Endothelial cell of umbilical vein (primary cell): ENCODE results near the gene NHS. TPM values are rescaled to one million over a fixed set of nuclear protein-coding genes. Genes with fewer than 3 reads are reported as not detected.

Experiments used
- BruUV-seq: library from RNA; stranded (reverse); fragments of 400-500 nt; replicated peaks from 2 replicates; lab custom pipeline; 2021; lab: Mats Ljungman, UMichigan
- CTCF ChIA-PET: fragments of 300-600, 350-600 bp; sonication (Branson Sonifier 250); formaldehyde crosslinking; loops from one replicate; lab custom pipeline; 2021; ENCODE audit warnings: antibody characterized with exemption, inconsistent platforms; lab: Charles Lee
- POLR2A ChIA-PET: fragments of 300-600, 350-600 bp; sonication (Branson Sonifier 250); formaldehyde crosslinking; loops from one replicate; lab custom pipeline; 2021; ENCODE audit warnings: antibody characterized with exemption, inconsistent platforms; lab: Charles Lee
- DNase-seq: peaks from one replicate; pipeline ENCODE4 v3.0.0-alpha.2; 2011; ENCODE audit warnings: low read depth, low spot score
- FAIRE-seq: peaks from 2 replicates; lab custom pipeline; 2011; peaks lifted over from hg19 to GRCh38; lab: Jason Lieb, UNC
- H2AFZ ChIP-seq: 2 replicates; pipeline ENCODE4 v1.6.0; 2012; ENCODE audit warnings: low read depth, low read length, control low read depth, inconsistent platforms
- H3K27ac ChIP-seq: 2 replicates; pipeline ENCODE4 v1.5.1; 2011; ENCODE audit warnings: low read depth, mild to moderate bottlenecking, control low read depth, low read length, moderate library complexity; ENCODE audit not compliant: insufficient read depth
- H3K27me3 ChIP-seq, 2 experiments: 2 replicates each; pipeline versions ENCODE4 v1.6.0 to v1.6.1; 2011; ENCODE audit warnings: low read length in 2 of 2, mixed read lengths in 1 of 2; ENCODE audit not compliant: control insufficient read depth in 2 of 2, insufficient read depth in 2 of 2
- H3K36me3 ChIP-seq, 2 experiments: 2 replicates in 1 of 2; 3 replicates in 1 of 2; pipeline ENCODE4 v1.5.1; 2011; ENCODE audit warnings: low read length in 2 of 2, mild to moderate bottlenecking in 1 of 2, moderate library complexity in 1 of 2; ENCODE audit not compliant: control insufficient read depth in 2 of 2, insufficient read depth in 2 of 2; ENCODE audit errors: extremely low read depth in 1 of 2
- H3K4me1 ChIP-seq: 3 replicates; pipeline ENCODE4 v1.5.1; 2011; ENCODE audit warnings: mild to moderate bottlenecking, low read length; ENCODE audit not compliant: control insufficient read depth, insufficient read depth; ENCODE audit errors: extremely low read depth
- H3K4me2 ChIP-seq: 2 replicates; pipeline ENCODE4 v1.6.1; 2011; ENCODE audit warnings: low read length, control low read depth, mixed read lengths; ENCODE audit not compliant: insufficient read depth
- H3K4me3 ChIP-seq, 3 experiments: fragments of 200-600 bp in 1 of 3; sonication (generic), shearing (Covaris generic) in 1 of 3; replicated peaks in 1 of 3; 2 replicates each; pipeline ENCODE4 v1.5.1; 2011 to 2016; ENCODE audit warnings: control low read depth in 3 of 3, low read length in 3 of 3, mild to moderate bottlenecking in 2 of 3, inconsistent platforms in 1 of 3, low read depth in 1 of 3, moderate library complexity in 1 of 3; ENCODE audit not compliant: insufficient read depth in 1 of 3
- H3K79me2 ChIP-seq: 2 replicates; pipeline ENCODE4 v1.6.0; 2012; ENCODE audit warnings: low read length, inconsistent platforms; ENCODE audit not compliant: control insufficient read depth, insufficient read depth
- H3K9ac ChIP-seq: replicated peaks from 2 replicates; pipeline ENCODE3; 2011; ENCODE audit warnings: low read length, control low read depth; ENCODE audit not compliant: insufficient read depth; ENCODE audit errors: extremely low read depth
- H3K9me1 ChIP-seq: replicated peaks from 3 replicates; pipeline ENCODE4 v1.6.0; 2011; ENCODE audit warnings: mild to moderate bottlenecking, low read length; ENCODE audit not compliant: control insufficient read depth, insufficient read depth; ENCODE audit errors: extremely low read depth
- H3K9me3 ChIP-seq: replicated peaks from 2 replicates; pipeline ENCODE4 v1.5.1; 2012; ENCODE audit warnings: low read length, inconsistent platforms; ENCODE audit not compliant: control insufficient read depth, insufficient read depth
- H4K20me1 ChIP-seq: replicated peaks from 2 replicates; pipeline ENCODE3; 2011; ENCODE audit warnings: mild to moderate bottlenecking, low read length; ENCODE audit not compliant: control insufficient read depth, insufficient read depth; ENCODE audit errors: extremely low read depth
- EZH2 ChIP-seq: IDR thresholded peaks from 2 replicates; pipeline ENCODE4 v1.6.1; 2012; ENCODE audit warnings: borderline replicate concordance, low read depth, mild to moderate bottlenecking, moderate library complexity, low read length, inconsistent platforms; ENCODE audit not compliant: severe bottlenecking
- FOS ChIP-seq: IDR thresholded peaks from 2 replicates; pipeline ENCODE4 v1.6.1; 2011; ENCODE audit warnings: mild to moderate bottlenecking, low read length, moderate library complexity, borderline replicate concordance; ENCODE audit not compliant: insufficient read depth
- GATA2 ChIP-seq: IDR thresholded peaks from 2 replicates; pipeline ENCODE4 v1.7.0; 2011; ENCODE audit warnings: low read depth, mild to moderate bottlenecking, moderate library complexity, mixed read lengths, low read length; ENCODE audit not compliant: insufficient read length, insufficient read depth
- JUN ChIP-seq: IDR thresholded peaks from 2 replicates; pipeline ENCODE4 v1.6.1; 2011; ENCODE audit warnings: borderline replicate concordance, low read depth; ENCODE audit not compliant: insufficient read length, insufficient read depth
- MYC ChIP-seq: IDR thresholded peaks from one replicate; pipeline ENCODE4 v1.6.1; 2011; ENCODE audit warnings: mild to moderate bottlenecking, low read depth, low read length
- POLR2A ChIP-seq: IDR thresholded peaks from 2 replicates; pipeline ENCODE4 v1.6.1; 2012; ENCODE audit warnings: low read depth, mild to moderate bottlenecking, control low read depth, low read length
- POLR2AphosphoS5 ChIP-seq: IDR thresholded peaks from 2 replicates; pipeline ENCODE4 v1.6.1; 2012; ENCODE audit warnings: low read depth, mild to moderate bottlenecking, control low read depth, low read length, moderate library complexity; ENCODE audit not compliant: insufficient read depth
- dilution Hi-C: fragments of 300-500 bp; cut with MboI; formaldehyde crosslinking; loops from one replicate; pipeline ENCODE4 v1.15.0; 2019; ENCODE audit warnings: low sequenced_read_pairs; ENCODE audit not compliant: extremely low pct_ligation_motif_present
- intact Hi-C: fragments of 100-400 bp; cut with micrococcal nuclease; formaldehyde crosslinking; loops from one replicate; pipeline ENCODE4 v1.10.0; 2022
- polyA plus RNA-seq, 4 experiments: library from polyadenylated mRNA; depleted of rRNA in 3 of 4; stranded (reverse) in 3 of 4; unstranded in 1 of 4; fragments of >200 nt; gene quantifications; 2 replicates each; pipeline versions ENCODE4 v1.2.1 to v1.2.3, GENCODE V29; 2011 to 2012; ENCODE audit warnings: missing spikeins in 1 of 4
- total RNA-seq: library from RNA; stranded (reverse); gene quantifications from 2 replicates; pipeline ENCODE4 v1.2.3, GENCODE V29; 2021
- TF ChIP-seq, protein P1 (sequence below): IDR thresholded peaks from 2 replicates; pipeline ENCODE4 v1.6.1; 2011; ENCODE audit not compliant: insufficient read depth, insufficient read length
- TF ChIP-seq, protein P2 (sequence below), 2 donors: IDR thresholded peaks; 1 replicate in 1 of 2; 2 replicates in 1 of 2; pipeline ENCODE4 v1.5.1; 2011; ENCODE audit warnings: low read length in 2 of 2, mild to moderate bottlenecking in 2 of 2, moderate library complexity in 2 of 2, control low read depth in 1 of 2, inconsistent platforms in 1 of 2, low read depth in 1 of 2; ENCODE audit not compliant: insufficient read depth in 1 of 2; ENCODE audit errors: extremely low read depth in 1 of 2

NHS gene
- total and polyA plus RNA-seq, 2 donors (not counting 3 experiments of a cell fraction or from before 2014, with no cell fraction given): 0.07 to 0.46 TPM

DNA sequence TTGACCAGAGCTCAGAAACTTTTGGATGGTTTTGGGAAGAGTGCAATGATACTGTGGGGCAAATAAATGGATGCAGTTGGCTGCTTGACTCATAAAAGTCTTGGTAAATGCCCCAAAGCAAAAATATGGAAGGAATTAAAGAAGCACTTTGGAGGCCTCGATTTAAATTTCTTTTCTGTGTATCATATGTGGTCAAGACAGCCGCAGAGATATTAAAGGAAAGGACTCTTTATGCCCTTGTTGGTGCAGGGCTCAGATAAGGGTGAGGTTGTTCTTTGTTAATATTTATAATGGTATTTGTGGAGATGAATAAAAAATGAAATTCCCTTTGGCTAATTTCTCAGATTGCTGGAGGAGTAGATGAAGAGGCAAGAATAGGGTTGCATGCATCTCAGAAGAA is 90.2 kb downstream of the NHS start:
- Histone ChIP-seq H3K79me2 (no peaks in the 10 kb centered on the region), H4K20me1 (no peaks in the 10 kb centered on the region), H3K9me3 (no peaks in the 10 kb centered on the region), H3K4me3 (no peak overlapping the region), H3K27me3 (no peaks in the 10 kb centered on the region), H2AFZ (no peak overlapping the region), H3K4me2 (no peak overlapping the region), H3K4me1 (no peaks in the 10 kb centered on the region), H3K36me3 (no peaks in the 10 kb centered on the region), H3K27ac (no peak overlapping the region), H3K9me1 (no peaks in the 10 kb centered on the region), H3K9ac (no peak overlapping the region)
- POLR2A ChIA-PET: no interaction called here
- no peak for DNase-seq
- no TSS peak for BruUV-seq
- TF ChIP-seq, protein P1, sequence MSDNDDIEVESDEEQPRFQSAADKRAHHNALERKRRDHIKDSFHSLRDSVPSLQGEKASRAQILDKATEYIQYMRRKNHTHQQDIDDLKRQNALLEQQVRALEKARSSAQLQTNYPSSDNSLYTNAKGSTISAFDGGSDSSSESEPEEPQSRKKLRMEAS: no peak
- no peak for FAIRE-seq
- dilution Hi-C loops (no loop called here), intact Hi-C loops (no loop called here)
- CTCF ChIA-PET: no interaction called here

DNA sequence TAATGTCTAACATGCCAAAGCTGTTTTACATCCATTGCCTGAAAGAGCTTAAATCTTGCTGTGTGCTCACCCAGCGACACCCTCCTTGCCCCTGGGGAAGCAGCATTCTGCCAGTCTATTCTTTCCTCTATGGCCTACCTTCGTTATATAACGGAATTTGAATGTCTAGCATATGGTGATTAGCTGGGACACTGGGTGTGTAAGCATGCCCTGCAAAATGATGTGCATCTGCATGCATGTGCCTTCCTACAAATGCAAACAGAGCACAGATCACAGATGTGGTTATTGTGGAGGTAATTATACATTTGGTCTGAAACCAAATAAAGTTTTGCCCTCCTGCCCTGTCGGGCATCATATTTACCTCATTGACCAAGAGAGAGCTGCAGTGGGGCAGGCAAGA is 90.8 kb downstream of the NHS start:
- H3K36me3 ChIP-seq: no peaks in the 10 kb centered on the region
- dilution Hi-C loops (no loop called here), intact Hi-C loops (no loop called here)
- no peaks in the 10 kb centered on the region for H4K20me1 ChIP-seq
- H2AFZ ChIP-seq: no peak overlapping the region
- no TSS peak for BruUV-seq
- H3K27ac ChIP-seq: no peak overlapping the region
- FAIRE-seq (no peak), DNase-seq (no peak)
- no peaks in the 10 kb centered on the region for H3K9me1 ChIP-seq
- H3K4me3 ChIP-seq: no peak overlapping the region
- H3K4me2 ChIP-seq: no peak overlapping the region
- H3K9me3 ChIP-seq: no peaks in the 10 kb centered on the region
- H3K4me1 ChIP-seq: no peaks in the 10 kb centered on the region
- ChIA-PET CTCF (no interaction called here), POLR2A (no interaction called here)
- H3K79me2 ChIP-seq: no peaks in the 10 kb centered on the region
- H3K9ac ChIP-seq: no peak overlapping the region
- TF ChIP-seq POLR2A: no peak
- no peak for TF ChIP-seq FOS
- TF ChIP-seq, protein P2, sequence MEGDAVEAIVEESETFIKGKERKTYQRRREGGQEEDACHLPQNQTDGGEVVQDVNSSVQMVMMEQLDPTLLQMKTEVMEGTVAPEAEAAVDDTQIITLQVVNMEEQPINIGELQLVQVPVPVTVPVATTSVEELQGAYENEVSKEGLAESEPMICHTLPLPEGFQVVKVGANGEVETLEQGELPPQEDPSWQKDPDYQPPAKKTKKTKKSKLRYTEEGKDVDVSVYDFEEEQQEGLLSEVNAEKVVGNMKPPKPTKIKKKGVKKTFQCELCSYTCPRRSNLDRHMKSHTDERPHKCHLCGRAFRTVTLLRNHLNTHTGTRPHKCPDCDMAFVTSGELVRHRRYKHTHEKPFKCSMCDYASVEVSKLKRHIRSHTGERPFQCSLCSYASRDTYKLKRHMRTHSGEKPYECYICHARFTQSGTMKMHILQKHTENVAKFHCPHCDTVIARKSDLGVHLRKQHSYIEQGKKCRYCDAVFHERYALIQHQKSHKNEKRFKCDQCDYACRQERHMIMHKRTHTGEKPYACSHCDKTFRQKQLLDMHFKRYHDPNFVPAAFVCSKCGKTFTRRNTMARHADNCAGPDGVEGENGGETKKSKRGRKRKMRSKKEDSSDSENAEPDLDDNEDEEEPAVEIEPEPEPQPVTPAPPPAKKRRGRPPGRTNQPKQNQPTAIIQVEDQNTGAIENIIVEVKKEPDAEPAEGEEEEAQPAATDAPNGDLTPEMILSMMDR (IDR thresholded peaks at IDR 0.05; ENCODE audit: extremely low read depth in 1 of 2, insufficient read depth in 1 of 2, low read depth in 1 of 2, low read length in 2 of 2): no peak
- no peak for TF ChIP-seq GATA2
- TF ChIP-seq, protein P1: no peak
- no peak for TF ChIP-seq JUN
- TF ChIP-seq EZH2: no peak
- no peak for TF ChIP-seq POLR2AphosphoS5
- no peak for TF ChIP-seq MYC
- no peaks in the 10 kb centered on the region for H3K27me3 ChIP-seq
